T-helper 1 cell (primary cell): ENCODE measurements around the gene MUSTN1.

Experiments used
- DNase-seq, 5 donors: peaks; one replicate each; pipeline ENCODE4 v3.0.0-alpha.2; 2012 to 2020

MUSTN1 gene

GRCh38 chr3:52798978-52799476 is 35.8 kb downstream of the MUSTN1 start:
- DNase-seq = no peak

GRCh38 chr3:52798376-52798977 is 36.3 kb downstream of the MUSTN1 start:
- DNase-seq = no peak

- no peak for DNase-seq
Observed at GRCh38 chr3:52796411-52796810, 38.4 kb downstream of the MUSTN1 start.

- no peak for DNase-seq
Observed at GRCh38 chr3:52795298-52795900, 39.4 kb downstream of the MUSTN1 start.

DNA sequence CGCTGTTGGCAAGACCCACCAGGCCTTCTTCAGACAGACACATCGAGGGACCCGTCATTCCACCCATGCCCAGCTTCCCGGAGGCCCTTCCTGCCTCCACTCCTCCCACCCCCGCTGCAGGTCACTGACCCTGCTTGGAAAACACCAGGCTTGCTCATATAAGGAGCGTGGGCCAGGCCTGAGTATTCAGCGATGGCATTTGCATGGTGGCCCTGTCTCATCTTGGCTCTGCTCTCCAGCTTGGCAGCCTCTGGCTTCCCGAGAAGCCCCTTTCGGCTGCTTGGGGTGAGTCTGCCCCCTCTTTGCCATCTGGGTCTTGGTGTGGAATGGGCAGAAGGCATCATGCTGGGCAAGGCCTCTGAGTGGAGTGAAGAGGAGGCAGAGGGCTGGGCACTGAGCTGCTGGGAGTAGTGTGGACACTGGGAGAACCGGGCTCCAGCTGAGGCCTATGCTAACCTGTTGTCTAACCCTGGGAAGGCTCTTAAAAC is 40.2 kb downstream of the MUSTN1 start, which contains the start of gene ITIH3:
ITIH3 (plus strand) TSS at position 185 of the 488 bp plus-strand sequence; CDS start at position 193, 8 bp downstream.
- no peak for DNase-seq

DNA sequence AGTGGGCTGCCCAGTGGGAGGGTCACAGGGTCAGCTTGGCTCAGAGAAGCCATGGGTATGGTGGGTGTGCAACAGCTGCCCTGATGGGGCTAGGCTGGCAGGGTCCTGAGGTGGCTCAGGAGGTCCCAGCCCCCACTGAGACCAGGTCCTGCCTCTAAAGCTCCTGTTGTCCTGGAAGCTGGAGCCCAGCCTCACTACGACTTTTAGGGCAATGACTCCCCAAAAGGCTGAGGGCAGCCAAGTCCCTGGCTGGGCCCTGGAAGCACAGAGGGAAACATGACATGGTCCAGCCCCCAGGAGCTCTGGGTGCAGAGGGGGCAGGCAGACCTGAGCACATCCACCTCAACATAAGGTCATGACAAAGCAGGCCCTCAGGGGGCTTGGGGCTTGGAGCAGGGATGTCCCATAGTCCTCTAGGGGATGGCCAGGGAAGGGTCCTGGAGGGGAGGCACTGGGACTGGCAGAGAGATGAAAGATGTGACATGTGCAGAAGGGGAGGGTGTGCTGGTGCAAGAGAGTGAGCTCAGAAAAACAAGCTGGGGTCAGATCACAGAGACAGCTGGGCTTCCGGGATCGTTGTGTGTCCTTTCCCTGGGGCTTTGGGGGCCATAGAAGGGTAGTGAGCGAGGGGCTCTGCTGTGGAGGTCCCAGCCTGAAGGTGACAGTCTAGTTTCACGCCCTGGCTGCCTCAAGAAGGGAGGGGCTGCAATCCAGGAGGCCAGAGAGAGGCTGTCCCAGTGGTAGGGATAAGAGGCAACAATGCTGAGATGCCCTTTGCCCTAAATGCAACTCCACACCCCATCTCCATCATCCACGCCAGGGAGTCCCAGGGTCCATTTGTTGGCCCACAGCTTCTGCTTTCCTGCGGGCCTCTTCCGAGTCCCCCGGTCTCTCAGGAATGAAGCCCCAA is 40.9 kb downstream of the MUSTN1 start:
- no peak for DNase-seq

- DNase-seq = no peak
Observed at GRCh38 chr3:52792961-52793695, 41.7 kb downstream of the MUSTN1 start.

- no peak for DNase-seq
Observed at GRCh38 chr3:52792413-52792812, 42.4 kb downstream of the MUSTN1 start.

DNA sequence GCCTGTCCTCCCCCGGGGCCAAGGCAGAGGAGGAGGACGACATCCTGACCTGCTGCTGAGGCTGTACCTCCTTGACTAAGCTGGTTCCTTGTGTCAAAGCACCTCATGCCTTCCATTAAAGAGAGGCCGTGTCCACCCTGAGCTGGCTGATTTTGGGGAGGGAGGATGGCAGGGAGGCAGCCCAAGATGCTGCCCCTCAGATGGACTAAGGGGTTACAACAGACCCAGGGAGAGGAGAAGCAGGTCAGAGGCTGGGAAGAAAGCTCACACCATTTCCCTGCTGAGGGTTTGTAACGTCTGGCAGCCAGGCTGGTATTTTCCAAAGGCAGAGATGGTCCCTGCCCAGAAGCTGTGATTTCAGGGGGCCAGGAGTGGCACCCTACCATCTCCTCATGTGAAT is 42.9 kb downstream of the MUSTN1 start:
- DNase-seq = no peak

- DNase-seq = no peak
Observed at GRCh38 chr3:52791366-52791765, 43.5 kb downstream of the MUSTN1 start.

- no peak for DNase-seq
Observed at GRCh38 chr3:52790741-52791140, 44.1 kb downstream of the MUSTN1 start.

DNA sequence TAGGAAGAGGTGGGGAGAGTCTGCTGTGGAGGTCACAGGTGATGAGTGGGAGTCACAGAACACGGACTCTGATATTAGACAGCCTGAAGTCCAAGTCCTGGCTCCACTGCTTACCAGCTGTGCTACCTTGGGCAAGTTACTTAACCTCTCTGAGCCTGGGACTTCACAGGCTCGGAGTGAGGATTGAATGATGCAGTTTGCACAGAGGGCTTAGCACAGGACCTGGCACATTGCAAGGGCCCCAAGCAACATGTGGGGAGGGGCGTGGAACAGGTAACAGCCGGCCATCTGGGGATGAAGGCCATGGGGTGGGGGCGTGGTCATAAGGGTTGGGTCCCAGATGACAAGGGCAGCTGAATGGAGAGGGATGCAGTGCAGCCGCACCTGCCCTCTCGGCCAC is 44.5 kb downstream of the MUSTN1 start:
- DNase-seq = no peak

DNA sequence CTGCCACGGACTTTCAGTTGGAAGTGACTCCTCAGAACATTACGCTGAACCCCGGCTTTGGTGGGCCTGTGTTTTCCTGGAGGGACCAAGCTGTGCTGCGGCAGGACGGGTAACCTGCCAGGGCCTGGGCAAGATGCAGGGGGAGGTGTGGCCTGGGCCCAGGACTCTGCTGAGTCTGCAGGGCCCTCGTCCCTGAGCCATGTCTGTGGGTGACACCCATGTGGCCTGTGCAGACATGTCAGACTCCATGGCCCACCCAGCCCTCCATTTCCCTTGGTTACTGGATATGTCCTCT is 45.1 kb downstream of the MUSTN1 start:
- no peak for DNase-seq

DNA sequence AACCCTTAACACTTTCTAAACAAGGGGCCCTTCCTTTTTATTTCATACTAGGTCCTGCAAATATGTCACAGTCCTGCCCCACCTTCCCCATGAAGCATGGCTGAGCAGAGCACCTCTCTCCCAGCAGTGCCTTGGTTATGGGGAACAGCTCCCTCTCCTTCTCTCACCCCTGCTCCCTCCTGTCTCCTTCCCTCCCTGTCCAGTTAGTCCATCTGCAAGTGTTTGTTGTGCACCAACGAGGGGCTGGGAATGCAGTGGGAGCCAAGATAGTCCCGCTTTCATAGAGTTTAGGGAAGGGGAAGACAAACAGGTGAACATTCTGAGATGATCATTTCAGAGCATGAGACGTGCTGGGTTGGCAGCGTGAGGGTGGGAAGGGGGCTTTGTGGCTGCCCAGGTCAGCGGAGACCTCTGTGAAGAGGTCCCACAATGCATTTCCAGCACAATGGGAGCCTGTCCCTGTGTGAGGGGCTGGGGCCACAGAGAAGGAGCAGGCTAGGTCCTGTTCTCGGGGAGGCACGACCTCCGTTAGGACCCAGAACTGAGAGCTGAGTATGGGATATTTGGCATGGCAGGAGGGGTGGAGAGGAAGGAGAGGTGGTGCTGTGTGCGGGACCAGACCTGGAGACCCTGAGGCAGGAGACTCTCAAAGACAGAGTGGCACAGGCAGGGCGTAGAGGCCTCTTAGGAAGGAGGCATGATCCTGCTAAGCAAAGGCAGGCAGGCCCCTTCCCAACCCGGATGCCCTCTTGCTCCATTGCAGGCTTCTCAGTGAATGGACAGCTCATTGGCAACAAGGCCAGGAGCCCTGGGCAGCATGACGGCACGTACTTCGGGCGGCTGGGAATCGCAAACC is 45.7 kb downstream of the MUSTN1 start:
- no peak for DNase-seq

DNA sequence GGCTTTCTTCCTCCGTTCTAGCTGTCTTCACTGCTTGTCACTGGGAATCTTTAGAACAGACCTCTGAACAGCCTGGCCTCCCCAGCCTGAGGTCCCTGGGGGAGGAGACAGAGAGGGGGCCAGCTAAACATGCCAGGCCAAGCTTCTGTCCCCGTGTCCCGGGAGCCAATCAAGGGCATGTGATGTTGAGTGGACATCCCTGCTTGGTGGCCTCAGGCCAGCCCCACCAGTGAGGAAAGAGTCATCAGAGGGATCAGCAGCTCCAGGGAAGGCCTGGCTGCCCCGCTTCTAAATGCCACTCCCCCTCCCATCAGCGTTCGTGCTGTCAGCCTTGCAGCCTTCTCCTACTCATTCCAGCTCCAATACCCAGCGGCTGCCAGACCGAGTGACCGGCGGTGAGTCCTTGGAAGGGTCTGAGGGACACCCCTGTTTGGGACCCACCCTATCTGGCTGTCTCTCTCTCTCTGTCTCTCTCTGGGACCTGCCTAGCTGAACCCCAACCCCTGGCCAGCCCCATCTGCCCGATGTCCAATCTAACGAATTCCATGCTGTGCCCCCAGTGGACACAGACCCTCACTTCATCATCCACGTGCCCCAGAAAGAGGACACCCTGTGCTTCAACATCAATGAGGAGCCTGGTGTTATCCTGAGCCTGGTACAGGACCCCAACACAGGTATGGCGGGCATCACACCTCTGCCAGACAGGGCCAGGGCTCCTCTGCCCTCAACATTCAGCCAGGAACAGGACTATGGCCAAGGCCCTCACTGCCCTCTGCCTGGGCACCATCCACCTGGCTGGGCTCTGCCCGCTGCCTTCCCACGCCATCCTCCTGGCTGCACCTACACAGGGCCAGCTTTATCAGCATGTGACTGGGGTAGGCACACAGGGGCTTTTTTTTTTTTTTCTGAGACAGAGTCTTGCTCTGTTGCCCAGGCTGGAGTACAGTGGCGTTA is 46.9 kb downstream of the MUSTN1 start:
- DNase-seq = no peak

DNA sequence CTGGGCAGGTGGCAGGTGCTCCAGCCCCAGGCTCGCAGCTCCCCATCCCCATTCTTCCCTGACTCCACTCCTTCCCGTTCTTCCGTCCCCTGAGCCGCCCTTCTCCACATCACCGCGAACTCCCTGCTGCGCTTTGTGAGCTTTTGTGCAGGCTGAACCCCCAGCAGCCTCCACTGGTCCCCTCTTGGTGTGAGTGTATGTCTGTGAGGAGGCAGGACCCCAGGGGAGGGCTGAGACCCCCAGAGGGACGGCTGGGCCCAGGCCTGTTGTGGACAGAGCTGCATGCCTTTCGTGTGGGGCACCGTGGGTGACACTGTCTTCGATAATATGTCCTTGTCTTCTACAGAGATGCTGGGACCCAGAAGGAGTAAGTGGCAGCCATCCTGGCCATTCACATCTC is 47.6 kb downstream of the MUSTN1 start:
- DNase-seq = no peak

DNA sequence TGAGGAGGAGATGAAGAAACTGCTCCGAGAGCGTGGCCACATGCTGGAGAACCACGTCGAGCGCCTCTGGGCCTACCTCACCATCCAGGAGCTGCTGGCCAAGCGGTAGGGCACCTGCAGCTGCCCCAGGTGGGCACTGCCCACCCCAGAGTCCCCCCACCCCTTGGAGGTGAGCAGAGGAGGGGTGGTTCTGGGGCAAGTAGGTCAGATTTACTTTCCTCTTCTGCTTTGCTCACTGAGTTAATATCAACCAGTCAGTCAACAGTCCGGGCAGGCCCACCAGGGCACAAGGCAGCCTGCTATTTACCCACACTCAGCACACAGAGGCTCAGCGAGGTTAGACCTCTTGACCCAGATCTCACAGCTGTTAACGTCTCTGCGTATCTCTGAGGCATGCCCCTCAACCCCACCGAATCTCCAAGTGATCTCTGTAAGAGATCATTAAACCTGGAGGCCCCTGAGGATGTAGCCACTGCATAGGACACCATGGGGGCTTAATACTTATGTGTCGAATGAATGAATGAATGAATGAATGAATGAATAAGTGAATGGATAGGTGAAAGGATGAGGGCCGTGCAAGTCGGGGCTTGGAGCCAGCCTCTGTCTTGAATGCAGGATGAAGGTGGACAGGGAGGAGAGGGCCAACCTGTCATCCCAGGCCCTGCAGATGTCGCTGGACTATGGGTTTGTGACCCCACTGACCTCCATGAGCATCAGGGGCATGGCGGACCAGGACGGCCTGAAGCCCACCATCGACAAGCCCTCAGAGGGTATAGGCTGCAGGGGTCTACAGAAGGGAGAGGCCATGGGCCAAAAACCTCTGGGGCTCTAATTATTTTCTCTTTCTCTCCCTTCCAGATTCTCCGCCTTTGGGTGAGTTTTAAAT is 48.2 kb downstream of the MUSTN1 start:
- DNase-seq = no peak

DNA sequence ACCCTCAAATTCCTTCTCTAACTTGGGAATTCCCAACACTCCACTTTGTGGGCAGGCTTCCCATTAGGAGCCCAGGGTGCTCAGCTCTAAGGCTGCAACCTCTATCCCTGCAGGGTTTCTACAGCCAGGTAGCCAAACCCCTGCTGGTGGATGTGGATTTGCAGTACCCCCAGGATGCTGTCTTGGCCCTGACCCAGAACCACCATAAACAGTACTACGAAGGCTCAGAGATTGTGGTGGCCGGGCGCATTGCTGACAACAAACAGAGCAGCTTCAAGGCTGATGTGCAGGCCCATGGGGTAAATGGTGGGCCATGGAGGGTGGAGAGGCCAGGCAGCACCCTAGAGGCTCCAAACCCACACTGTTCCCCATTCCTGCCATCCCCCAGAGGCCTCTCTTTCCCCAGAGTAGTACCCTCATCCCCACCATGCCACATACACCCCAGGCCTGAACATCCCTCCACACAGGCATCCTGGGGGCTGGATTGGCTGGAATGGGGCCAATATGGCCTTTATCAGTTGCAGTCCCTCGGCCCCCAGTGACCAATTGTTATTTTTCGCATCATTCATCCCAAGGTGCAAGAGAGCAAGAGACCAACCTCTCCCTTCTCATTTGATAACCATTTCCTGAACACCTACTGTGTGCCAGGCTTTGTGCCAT is 49.8 kb downstream of the MUSTN1 start:
- no peak for DNase-seq

DNA sequence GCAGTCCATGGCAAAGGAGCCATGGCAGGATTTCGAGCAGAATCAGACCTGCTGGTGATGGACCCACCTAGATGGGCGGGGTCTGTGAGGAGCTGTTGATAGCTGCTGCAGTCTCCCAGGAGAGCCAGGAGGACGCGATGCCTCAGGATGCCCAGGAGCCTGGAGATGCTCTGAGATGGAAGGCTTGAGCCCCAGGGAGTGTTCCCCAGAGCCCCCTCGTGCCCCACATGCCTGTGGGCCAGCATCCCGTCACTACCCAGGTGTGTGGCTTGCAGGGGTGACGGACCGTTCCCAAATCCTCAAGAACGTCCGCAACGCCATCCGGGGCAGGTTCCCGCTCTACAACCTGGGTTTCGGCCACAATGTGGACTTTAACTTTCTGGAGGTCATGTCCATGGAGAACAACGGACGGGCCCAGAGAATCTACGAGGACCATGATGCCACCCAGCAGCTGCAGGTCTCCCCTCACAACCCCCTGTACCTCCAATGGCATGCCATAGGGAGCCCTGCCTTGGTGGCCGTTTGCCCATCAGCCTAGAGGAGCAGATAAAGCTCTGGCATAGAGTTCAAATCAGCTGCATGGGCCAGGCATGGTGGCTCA is 50.7 kb downstream of the MUSTN1 start:
- DNase-seq = no peak
